EH (cell line): Measurements from ENCODE around the gene ABCA3.
"Not testable (repeated sequence)": the region's sequence is repeated elsewhere in the genome, so short reads cannot be mapped to it uniquely, and the experiment has no call there.

Source experiments
- DNase-seq: peaks from one replicate; pipeline ENCODE4 v3.0.0-alpha.2; 2015; ENCODE audit warnings: low read depth

Gene ABCA3

DNA sequence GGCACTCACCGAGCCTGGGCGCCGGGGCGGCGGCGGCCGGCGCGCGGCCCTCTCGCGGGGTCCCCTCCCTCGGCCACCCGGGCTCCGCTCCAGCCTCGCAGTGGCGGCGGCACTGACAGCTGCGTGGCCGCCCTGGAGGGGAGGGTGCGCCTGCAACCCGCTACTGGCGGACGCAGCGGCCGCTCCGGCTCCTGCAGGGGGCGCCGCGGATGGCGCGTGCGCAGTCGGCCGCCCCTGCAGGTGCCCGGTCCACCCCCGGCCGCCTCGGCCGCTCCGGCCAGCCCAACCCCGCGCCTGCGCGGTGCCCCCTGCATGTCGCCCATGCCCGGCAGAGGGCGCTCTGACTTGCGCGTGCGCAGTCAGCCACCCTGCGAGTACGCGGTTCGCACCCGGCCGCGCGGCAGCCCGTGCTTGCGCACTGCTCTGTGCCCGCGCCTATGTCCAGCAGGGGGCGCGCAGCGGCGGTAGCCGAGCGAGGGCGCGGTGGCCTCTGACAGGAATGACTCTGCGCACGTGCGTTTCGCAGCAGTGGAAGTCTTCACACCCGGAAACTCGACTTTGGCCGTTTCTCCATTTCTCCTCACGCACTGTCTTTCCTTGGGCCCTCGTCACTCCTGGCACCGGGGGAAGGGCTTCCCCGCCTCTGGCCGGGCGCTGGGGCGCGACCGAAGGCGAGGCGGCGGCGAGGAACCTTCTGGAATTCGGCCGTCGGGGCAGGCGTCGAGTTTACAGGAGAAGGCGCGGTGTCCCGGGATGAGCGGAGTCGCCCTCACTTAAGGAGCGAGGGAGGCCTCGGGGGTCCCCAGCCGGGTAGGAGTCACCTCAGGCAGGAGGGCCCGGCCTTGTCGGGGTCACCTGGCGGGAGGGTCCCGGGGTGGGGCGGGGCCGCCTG, at the start of gene ABCA3:
ABCA3 (minus strand) TSS at position 165 of the 892 bp plus-strand sequence. CDS start 14,262 bp downstream, outside the sequence.
- peak; percentile 90 for DNase-seq

- DNase-seq, result peak; percentile 63
Observed at GRCh38 chr16:2388875-2389433, 48.4 kb upstream of the ABCA3 start.

GRCh38 chr16:2388139-2388874, 47.8 kb upstream of the ABCA3 start:
- no peak for DNase-seq

DNA sequence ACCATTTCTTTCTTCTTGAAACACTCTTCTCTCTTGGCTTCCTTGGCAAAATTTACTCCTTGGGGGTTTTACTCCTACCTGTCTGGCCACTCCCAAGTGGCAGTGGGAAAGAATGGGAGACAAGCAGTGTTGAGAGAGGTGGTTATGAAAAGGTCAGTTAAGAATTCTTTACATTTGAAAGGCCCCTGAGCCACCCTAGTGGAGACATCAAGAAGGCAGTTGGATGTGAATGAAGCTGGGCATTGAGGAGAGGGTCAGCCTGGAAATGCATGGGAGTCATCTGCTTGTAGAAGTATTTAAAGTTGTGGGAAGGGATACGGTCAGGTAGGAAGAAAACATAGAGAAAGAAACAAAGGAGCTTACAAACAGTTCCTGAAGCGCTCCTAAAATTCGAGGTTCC, 46.5 kb upstream of the ABCA3 start:
- DNase-seq, result no peak

DNA sequence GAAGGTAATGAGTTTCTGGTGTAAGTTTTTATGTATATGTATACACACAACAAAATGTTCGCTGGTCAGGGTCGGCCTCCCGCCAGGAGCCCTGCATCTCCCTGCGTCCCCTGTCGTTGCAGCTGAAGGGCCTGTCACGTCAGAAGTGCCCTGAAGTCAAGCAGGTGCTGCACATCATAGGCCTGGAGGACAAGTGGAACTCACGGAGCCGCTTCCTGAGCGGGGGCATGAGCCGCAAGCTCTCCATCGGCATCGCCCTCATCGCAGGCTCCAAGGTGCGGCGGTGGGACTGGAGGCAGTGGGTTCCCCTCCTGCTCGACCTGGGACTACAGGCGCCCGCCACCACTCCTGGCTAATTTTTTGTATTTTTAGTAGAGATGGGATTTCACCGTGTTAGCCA, 45.5 kb upstream of the ABCA3 start:
- not testable (repeated sequence) for DNase-seq

GRCh38 chr16:2385190-2385836, 44.8 kb upstream of the ABCA3 start:
- no peak for DNase-seq

DNA sequence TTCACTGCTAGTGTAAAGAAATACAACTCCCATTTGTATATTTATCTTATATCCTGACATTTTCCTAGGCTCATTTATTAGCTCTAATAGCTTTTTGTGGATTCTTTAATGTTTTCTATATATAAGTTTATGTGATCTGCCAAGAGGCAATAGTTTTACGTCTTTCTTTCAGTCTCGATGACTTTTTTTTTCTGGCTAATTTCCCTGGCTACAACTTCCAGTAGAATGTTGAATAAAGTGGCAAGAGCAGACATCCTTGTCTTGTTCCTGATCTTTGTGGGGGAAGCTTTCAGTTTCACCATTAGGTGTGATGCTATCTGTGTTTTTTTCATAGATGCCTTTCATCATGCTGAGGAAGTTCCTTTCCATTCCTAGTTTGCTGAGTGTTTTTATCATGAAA, 43.9 kb upstream of the ABCA3 start:
- DNase-seq, result no peak

DNA sequence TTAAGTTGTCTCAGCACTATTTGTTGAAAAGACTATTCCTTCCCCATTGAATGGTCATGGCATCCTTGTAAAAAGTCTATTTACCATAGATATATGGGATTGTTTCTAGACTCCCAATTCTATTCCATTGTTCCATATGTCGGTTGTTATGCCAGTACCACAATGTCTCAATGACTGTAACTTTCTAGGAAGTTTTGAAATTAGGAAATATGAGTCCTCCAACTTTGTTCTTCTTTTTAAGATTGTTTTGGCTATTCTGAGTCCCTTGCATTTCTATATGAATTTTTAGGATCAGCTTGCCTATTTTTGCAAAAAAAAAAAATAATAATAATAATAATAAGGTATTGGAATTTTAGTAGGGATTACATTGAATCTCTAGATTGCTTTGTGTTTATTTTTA, 43.0 kb upstream of the ABCA3 start:
- DNase-seq, result no peak

- no peak for DNase-seq
Observed at GRCh38 chr16:2374644-2375043, 34.1 kb upstream of the ABCA3 start.

DNA sequence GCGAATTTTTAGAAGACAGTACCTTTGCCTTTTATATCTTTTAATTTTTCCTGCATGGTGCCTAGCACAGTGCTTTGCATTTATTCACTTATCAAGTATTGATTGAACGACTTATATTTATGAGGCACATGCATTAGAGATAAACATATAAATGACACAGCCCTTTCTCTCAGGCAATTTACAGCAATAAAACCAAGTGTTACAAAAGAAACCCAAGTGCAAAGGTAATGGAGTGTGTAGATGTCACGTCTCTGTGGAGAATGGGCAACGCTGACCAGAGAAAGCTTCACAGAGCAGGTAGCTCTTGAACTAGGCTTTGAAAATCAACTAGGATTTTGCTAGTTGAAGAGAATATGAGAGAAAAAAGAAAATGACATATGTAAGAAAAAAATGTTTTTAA, 32.6 kb upstream of the ABCA3 start:
- no peak for DNase-seq

GRCh38 chr16:2372684-2373083, 32.2 kb upstream of the ABCA3 start:
- DNase-seq, result no peak

- peak; percentile 26 for DNase-seq
Observed at GRCh38 chr16:2371421-2371820, 30.9 kb upstream of the ABCA3 start.

DNA sequence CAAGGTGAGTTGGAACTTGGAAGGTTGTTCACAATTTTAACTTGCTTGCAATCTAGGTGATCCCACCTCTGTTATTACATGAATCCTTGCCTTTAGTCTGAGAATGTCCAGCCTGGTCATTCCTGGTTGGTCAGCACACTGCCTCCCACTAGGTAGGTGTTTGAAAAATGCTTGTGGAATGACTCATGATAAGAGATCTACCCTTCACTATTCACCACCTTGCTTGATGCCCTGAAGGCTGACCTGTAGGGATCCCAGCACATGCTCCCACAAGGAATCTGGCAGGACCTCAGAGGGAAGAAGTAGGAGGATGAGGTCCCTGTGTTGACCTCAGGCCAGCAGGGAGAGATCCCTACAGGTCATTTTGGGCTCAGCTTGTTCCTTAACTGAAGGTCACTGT, 30.2 kb upstream of the ABCA3 start:
- DNase-seq, result no peak

DNA sequence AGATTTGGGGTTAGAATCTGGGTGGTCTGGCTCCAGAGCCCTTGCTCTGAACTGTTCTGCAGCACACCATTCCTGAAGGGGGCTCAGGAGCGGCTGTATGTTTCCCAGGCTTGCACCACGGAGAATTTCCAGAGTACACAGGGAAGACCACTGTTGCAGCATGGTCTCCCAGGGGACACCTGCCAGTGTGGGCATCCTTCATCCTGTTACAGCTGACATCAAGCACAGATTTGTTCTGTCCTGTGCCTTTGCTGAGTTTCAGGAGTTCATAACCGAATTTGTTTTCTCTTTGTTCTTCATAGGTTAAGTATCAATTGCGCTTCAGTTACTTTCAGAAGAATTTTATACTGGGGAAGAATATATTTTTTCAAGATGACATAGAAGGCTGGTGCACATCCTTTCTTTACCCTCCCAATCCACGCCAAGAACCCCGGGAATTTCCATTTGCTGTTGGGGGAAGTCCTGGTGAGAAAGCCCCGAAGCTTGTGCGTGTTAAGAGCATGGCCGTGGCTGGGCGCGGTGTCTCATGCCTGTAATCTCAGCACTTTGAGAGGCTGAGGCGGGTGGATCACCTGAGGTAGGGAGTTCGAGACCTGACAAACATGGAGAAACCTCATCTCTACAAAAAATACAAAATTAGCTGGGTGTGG, 26.3 kb upstream of the ABCA3 start:
- no peak for DNase-seq

- DNase-seq, result peak; percentile 84
Observed at GRCh38 chr16:2365397-2366294, 25.1 kb upstream of the ABCA3 start.

DNA sequence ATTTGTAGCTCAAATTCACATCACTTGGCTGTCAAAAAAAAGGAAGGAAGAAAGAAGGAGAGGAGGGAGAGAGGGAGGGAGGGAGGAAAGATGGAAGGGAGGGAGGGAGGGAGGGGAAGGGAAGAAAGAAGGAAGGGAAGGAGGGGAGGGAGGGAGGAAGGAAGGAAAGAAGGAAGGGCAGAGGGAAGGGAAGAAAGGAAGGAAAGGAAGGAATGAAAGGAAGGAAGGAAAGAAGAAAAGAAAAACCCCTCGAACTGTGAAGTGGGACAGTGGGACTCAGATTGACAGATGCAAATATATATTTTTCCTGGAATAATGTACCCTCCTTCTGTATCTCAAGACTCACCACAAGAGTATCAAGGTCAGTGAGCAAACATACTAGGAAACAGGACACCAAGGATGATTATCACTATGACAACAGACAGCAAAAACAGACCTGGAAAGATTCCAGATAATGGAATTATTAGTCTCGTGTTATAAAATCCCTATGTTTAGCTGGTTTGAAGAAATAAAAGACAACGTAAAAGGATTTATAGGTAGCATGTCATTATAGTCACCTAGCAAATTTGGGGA, 24.2 kb upstream of the ABCA3 start:
- DNase-seq, result no peak

GRCh38 chr16:2362218-2362617, 21.7 kb upstream of the ABCA3 start:
- no peak for DNase-seq

GRCh38 chr16:2361129-2361528, 20.6 kb upstream of the ABCA3 start:
- DNase-seq, result no peak

DNA sequence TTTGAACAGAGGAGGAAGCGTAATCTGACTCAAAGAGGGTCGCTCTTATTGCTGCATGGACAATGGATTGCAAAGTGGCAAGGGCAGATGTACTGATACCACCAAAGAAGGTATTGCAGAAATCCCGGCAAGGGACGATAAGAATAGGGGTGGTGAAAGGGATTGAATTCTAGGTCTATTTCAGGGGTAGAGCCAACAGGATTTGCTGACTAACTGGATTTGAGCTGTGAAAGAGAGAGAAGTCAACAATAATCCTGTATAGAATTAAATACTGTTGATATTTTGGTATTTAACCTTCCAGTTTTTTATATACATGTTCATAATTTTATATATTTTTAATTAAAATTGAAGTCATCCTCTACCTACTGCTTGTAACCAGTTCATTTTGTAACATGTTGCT, 19.4 kb upstream of the ABCA3 start:
- DNase-seq, result no peak

DNA sequence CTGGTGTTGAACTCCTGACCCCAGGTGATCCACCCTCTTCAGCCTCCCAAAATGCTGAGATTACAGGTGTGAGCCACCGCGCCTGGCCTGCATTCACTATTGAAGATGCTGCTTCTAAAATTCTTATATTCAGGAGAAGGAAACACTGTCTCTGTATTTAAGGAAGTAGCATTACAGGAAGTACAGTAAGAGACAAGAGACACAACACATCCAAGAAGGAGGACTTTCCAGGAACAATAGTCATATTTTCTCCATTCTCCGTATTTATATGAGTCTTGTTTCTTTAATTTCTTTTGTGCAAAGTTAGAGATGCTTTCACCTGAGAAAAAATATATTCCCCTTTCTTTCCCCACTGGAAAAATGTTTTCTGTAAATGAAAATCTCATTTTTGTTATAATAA, 18.3 kb upstream of the ABCA3 start:
- DNase-seq, result no peak

DNA sequence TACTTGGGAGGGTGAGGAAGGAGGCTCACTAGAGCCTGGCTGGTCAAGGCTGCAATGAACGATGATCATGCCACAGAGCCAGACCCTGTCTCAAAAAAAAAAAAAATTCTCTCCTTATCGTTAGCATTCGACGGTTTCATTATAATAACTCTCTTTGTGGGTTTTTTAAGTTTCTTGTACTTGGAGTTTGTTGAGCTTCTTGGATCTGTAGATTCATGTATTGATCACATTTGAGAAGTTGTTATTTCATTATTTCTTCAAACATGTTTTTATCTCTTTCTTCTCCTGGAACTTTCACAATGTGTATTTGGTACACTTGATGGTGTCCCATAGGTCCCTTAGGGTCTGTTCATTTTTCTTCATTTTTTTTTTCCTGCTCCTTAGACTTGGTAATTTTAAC, 16.8 kb upstream of the ABCA3 start:
- DNase-seq, result no peak
